Stimulated activated CD8-positive, alpha-beta memory T cell treated with anti-CD3 and anti-CD28 coated beads, Interleukin-12 subunit alpha, Interleukin-12 subunit beta, amount 100 ng/mL, for 24 hours (primary cell): Measurements from ENCODE around the gene IDH2.
"Not testable (repeated sequence)": the region's sequence is repeated elsewhere in the genome, so short reads cannot be mapped to it uniquely, and the experiment has no call there.

Experiments
- DNase-seq: peaks from one replicate; pipeline ENCODE4 v3.0.0-alpha.2; 2020; ENCODE audit errors: extremely low read depth

The IDH2 gene

DNA sequence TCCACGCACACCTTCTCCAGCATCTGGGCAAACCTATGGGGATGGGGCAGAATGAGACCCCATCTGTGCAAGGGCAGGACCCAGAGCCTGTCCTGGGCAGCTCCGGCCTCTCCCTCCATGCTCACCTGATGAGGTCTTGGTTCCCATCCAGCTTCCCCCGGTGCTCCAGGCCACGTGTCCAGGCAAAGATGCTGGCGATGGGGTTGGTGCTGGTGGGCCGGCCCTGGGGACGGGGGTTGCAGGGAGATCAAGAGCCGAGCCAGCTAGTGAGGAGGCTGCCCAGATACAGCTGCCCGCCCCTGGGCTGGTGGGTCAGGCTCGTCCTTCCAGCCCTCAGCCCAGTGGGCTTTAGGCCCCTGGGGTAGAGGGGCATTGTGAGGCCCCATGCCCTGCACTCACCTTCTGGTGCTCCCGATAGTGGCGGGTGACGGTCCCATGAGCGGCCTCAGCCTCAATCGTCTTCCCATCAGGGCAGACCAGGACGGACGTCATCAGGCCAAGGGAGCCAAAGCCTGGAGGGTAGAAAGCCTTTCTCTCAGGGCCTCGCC, 17.3 kb downstream of the IDH2 start:
- DNase-seq, result no peak

DNA sequence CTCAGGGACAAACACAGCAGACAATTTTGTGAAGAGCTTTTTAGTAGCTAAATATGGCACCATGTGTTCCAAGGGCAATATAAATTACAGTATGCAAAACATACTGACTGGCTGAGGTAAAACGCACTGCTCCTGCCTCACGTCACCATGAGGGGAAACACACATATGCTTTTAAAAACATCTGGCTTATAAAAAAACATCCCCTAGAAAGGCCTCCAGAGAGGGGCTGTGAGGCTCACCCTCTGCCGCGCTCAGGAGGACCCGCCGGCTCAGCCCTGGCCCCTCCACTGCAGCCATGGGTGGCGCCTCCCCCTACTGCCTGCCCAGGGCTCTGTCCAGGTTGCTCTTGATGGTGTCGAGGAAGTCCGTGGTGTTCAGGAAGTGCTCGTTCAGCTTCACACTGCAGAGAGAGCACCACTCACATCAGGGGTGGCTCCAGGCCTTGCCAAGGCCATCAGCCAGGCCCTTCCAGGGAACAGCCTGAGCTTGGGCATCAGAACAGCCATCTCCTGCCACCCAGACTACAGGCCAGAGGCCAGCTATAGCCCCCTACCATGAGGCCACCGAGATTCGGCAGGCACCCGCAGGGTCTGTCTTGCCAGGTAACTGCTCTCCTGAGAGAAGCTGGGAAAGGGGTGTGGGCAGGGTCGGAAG, 18.2 kb downstream of the IDH2 start:
- no peak for DNase-seq

DNA sequence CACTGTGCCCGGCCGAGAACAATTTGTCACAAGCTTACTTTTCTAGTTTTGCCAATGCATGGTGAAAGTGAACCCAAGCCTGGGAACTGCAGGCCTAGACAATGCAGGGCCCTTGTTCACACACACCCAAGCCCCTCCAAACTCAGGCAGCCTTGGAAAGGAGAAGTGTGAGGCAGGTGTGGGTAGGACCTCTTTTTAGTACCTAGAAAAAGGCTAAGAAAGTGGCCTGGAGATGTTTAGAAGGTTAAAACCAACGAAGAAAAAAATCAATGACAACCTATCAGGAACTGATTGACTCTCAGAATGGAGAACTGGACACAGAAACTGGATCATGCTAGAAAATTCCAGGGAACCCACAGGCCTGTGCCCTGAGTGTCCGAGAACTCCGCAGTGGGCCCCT, 18.8 kb downstream of the IDH2 start:
- DNase-seq, result no peak

DNA sequence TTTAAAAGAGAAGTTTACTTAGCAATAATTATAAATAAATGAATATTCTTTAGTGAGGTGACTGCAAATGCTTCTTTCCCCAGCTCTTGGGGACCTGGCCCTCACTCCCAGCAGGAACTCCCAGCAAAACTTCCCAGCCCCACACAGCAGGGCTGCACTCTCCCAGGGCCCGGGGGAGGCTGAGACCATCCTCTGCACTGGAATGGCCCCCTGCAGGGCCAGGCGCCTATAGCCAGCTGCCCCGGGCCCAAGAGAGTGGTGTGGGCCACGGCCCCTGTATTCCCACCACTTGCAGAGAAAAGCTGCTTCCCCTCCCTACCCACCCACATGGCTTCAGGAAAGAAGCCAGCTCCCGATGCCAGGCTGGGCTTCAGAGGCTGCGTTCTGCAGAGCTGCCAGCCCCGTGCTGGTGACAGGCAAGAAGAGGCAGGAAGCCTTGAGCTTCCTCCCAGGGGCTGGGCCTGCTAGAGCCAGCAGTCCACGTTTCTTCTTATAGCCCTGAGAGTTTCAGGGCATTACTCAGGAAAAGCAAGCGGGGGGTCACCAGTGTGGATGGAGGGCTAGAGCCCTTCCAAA, 20.0 kb downstream of the IDH2 start:
- no peak for DNase-seq

DNA sequence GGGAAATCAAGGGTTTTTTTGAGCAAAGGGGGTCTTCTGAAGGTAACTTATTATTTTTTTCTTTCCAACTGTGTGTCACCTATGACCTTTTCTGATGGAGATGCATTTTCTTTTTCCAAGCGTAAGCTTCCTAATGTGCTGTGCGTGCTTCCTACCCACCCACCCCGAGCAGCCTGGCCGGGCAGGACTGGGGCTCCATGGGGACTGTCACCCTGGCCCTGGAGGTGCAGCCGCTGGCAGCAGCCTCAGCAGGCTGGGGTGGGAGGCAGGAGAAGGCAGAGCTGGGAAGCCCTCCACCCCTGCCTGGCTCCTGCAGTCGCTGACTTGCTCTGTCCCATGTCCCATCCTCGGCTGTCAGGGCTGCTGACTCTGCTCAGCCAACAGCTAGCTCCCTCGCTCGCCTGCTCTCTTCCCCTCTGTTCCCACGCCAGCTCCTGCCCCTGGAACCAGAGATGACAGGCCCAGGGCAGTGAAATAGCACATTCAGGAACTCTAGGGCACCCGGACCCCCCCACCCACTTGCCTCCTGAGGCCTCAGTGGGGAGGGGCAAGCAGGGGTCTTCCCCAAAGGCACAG, 21.4 kb downstream of the IDH2 start:
- no peak for DNase-seq

DNA sequence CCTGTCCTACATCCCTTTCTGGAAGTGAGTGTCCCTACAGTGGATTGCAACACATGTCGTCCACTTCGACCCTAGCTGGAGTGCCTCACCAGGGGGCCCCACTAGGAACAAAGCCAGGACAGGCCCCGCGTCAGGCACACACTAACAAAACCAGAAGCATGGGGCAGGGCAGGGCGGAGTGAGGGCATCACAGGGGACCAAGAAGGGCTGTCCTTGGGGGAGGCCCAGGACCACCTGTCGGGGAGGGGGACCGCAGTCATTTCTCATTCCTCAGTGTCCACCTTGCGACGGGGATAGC, 21.9 kb downstream of the IDH2 start:
- no peak for DNase-seq

DNA sequence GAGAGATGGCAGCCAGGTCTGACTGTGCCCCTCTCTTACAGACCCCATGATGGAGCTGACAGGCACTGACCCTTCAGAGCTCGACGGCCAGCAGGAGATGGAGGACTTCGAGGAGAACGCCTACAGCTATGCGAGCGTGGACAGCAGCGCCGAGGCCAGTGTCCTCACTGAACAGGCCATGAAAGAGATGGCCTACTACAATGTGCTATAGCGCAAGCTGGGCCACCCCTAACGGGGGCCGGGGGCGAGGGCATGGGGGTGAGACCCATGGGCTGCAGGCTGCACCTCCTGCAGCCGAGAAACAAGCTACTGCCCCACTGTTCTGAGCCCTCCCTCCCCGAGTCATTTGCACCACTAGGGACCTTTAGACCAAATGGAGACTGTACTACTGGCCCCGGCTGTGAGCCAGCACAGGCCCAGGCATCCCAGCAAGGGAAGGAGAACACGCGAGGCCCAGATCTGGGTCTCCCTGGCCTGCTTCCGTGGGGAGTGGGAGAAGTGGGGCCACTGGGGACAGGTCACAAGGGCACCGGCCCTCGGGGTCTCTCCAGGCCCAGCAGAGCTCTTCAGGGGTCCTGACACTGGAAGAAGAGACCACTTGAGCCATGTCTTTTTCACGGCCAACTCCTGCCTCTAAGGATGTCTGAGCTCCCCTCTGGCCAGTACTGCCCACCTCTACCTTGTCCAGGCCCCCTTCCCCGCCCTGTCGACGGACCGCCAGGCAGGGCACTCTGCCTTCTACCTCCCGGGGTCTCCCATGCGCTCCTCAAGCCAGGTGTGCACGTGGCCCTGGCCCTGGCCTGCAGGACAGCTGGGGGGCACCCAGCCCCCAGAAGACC, 22.4 kb downstream of the IDH2 start:
- no peak for DNase-seq

DNA sequence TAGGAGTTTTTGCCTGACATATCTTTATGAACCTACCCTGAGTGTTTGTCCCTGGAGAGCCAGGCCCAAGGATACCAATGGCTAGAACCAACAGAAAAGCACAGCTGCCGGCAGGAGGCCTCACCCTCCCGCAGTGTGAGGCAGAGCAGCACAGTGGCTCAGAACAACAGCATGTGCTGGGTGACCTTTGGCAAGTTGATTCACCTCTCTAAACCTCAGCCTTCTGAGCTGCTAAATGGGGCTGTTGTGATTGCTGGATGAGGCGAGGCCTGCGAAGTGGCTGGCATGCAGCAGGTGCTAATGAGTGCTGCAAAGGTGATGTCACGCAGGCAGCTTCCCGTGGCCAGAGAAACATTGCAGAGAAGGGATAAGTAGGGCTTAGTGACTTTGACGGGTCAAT, 23.3 kb downstream of the IDH2 start:
- no peak for DNase-seq

DNA sequence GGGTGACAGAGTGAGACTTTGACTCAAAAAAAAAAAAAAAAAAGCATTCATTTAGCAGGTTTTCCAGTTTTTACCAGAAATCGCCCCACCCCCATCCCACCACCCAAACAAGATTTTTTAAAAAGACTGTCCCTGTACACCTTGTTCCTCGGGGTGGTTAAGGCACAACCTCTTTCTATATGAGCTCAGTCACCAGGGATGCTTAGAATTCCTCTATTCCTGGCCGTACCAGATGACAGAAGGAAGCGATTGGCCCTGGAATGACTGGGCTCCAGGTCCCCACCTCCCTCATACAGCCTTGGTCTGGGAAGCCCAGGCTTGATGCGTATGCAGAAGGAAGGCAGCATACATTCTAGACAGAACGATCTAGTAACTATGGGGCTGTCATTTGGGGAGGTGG, 25.6 kb downstream of the IDH2 start:
- no peak for DNase-seq

DNA sequence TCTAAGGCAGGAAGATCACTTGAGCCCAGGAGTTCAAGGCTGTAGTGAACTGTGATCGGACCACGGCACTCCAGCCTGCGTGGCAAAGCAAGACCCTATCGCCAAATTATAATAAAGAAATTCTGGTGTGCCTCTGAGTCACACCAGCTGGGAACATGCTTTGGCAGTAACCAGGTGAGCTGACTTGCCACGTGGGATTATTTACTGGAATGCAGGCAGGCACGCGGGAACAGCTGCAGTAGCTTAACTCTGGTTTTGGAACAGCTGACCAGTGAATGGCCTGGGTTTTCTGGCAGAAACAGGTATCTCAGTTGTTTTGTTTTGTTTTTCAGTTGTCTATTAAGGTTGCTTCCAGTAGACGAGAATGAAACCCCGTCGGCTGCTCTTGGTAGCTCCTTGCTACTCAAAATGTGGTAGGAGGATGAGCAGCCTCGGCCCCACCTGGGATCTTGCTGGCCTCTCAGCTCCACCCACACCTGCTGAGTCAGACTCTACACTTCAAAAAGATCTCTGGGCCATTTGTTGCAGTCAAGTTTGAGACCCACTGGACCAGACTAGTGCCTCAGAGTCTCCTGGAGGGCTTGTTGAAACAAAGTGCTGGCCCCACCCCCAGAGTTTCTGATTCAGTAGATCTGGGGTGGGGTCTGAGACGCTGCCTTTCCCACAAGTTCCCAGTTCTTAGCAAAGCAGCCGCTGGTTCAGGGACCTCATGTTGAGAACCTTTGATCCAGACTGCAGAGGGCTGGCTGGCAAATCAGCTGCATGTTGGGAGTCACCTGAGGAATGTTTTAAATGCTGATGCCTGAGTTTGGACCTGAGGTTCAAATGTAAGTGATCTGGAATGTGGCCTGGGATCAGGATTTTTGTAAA, 26.6 kb downstream of the IDH2 start:
- no peak for DNase-seq

DNA sequence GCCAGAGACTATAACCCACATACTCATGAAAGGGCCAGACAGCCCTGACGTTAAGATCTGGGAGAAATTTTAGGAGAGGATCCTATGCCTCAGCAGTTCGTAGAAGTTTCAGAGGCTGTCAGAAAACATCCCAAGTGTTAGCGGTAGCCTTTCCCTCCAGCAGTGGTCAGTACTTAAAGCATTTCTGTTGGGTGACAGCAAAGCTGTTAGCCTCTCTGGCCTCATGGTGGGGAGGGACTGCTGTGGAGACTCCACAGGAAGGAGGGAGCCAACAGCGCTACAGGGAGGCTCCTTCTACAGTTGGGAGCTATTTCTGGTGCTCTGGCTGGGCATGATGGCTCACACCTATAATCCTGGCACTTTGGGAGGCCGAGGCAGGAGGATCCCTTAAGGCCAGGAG, 27.4 kb downstream of the IDH2 start:
- no peak for DNase-seq

DNA sequence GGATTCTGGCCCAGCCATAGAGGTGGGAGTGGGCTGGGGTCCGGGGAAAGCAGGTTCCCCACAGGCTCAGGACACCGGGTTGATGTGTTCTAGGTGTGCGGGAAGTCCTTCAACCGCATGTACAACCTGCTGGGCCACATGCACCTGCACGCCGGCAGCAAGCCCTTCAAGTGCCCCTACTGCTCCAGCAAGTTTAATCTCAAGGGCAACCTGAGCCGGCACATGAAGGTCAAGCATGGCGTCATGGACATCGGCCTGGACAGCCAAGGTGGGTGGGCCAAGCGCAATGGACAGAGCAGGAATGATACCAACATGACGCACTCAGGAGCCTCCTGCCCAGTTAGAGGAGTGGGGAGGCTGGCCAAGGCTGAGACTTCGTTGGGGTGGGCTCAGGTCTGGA, 28.2 kb downstream of the IDH2 start:
- no peak for DNase-seq

DNA sequence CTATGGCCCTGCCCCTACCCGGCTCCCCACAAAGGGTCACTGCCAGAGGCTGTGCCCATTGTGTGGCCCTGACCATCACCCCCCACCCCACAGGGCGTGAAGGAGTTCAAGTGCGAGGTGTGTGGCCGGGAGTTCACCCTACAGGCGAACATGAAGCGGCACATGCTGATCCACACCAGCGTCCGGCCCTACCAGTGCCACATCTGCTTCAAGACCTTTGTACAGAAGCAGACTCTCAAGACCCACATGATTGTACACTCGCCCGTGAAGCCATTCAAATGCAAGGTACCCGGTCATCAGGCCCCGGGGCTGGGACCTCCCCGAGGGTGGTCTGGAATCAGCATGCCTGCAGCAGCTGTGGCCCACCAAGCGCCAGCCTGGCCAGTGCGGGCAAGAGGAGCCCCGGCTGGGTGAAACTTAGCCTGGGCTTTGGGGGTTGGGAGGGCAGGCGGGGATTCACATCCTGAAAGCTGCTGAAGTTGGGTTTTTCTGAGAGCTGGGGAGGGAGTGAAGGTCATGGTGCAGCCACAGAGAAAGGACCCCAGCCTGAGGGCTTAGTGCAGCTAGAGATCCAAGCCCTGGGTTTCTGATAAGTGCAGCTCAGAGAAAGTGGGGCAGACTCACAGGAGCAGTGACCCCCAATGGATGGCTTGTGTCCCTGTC, 29.2 kb downstream of the IDH2 start:
- DNase-seq, result no peak

DNA sequence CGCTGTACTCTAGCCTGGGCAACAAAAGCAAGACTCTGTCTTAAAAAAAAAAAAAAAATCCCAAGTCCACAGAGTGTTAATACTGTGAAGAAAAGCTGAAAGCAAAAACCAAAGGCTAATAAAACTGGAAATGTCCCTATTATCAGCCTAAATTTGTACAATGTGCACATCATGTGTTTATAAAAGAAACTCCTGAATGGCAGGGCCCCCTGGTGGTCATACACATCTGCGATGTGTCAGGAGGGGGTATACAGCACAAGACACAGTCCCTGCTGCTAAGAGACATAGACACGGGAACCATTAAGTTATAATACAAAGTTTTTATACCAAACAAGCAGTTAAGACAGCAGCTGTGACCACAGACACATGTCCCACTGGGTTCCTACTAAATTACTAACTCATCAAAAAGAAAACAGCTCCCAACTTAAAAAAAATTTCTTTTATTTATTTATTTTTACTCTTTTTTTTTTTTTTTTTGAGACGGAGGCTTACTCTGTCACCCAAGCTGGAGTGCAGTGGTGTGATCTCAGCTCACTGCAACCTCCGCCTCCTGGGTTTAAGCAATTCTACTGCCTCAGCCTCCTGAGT, 31.0 kb downstream of the IDH2 start:
- peak; percentile 52 for DNase-seq

DNA sequence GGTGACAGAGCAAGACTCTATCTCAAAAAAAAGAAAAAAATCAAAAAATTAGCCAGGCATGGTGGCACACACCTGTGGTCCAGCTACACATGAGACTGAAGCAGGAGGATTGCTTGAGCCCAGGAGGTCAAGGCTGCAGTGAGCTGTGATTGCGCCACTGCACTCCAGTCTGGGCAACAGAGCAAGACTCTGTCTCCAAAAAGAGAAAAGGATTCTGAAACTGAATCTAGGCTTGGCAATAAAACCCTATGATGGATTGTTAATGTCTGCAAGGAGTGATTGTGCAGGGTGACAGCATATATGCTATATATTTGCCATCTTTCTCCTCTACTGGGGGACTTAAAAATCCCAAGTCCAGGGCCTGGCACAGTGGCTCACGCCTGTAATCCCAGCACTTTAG, 31.6 kb downstream of the IDH2 start:
- DNase-seq, result not testable (repeated sequence)

DNA sequence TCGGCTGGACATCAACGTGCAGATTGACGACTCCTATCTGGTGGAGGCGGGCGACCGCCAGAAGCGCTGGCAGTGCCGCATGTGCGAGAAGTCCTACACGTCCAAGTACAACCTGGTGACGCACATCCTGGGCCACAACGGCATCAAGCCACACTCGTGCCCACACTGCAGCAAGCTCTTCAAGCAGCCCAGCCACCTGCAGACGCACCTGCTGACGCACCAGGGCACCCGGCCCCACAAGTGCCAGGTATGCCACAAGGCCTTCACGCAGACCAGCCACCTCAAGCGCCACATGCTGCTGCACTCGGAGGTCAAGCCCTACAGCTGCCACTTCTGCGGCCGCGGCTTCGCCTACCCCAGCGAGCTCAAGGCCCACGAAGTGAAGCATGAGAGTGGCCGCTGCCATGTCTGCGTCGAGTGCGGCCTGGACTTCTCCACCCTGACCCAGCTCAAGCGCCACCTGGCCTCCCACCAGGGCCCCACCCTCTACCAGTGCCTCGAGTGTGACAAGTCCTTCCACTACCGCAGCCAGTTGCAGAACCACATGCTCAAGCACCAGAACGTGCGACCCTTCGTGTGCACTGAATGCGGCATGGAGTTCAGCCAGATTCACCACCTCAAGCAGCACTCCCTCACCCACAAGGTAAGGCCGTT, 34.2 kb downstream of the IDH2 start:
- no peak for DNase-seq

DNA sequence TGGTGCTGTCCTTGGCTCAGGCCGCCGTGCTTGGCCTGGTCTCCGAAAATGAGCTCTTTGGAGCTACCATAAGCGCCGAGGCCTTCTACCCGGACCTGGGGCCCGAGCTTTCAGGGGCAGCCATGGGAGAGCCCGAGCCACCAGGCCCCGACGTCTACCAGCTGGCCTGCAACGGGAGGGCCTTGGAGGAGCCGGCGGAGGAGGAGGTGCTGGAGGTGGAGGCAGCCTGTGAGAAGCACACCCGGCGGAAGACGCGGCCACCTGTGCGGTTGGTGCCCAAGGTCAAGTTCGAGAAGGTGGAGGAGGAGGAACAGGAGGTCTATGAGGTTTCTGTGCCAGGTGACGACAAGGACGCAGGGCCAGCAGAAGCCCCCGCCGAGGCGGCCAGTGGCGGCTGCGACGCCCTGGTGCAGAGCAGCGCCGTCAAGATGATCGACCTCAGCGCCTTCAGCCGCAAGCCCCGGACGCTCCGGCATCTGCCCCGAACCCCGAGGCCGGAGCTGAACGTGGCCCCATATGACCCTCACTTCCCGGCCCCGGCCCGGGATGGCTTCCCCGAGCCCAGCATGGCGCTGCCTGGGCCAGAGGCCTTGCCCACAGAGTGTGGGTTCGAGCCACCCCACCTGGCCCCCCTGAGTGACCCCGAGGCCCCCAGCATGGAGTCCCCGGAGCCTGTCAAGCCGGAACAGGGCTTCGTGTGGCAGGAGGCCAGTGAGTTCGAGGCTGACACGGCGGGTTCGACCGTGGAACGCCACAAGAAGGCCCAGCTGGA, 34.9 kb downstream of the IDH2 start:
- no peak for DNase-seq

DNA sequence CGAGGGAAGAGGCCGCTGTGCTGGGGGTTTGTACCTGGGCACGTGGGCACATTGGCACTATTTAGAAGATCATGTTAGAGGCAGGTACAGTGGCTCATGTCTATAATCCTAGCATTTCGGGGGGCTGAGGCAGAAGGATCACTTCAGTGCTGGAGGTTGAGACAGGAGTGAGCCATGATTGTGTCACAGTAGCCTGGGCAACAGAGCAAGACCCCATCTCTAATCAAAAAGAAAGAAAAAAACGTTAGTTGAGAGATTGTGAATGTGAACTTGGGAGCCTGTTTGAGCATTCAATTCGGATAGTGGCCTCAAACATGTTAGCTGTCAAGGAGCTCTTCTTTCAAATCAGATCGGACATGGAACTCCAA, 36.6 kb downstream of the IDH2 start:
- no peak for DNase-seq

DNA sequence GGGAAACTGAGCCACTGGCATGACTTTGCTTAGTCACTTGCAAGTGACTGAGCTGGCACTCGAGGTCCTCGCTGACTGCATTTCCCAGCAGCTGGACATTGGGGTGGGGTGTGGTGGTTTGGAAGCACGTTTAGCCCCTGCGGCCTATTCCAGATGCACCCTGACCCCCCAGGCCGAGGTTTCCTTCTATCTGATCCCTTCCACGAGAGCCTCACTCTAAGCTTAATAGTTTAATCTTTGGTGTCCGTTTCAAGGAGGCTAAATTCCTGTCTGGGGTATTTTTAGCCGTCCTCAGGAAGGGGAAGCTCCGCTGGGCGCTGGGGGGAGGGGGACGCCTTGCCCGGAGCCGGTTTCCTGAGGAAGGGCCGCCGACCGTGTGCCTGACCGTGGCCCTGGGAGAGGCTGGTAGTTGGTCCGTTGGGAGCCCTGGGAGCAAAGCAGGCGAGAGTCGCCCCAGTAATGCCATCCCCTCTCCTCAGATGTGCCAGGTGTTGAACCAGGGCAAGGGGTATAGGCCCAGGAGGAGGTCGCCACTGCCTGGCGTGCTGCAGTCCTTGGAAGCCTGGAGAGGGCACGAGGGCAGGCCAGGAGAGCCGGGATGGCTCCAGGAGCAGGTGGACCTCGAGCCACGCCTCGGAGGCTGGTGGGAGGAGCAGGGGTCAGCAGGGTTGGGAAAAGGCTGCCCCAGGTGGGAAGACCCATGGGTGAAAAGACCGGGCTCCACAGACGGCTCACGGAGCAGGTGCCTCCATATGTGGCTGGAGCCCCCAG, 37.2 kb downstream of the IDH2 start:
- no peak for DNase-seq
